Measurements from ENCODE around the gene PSMC2.

Gene PSMC2

GRCh38 chr7:103418241-103418640 lies 70.8 kb downstream of the PSMC2 start:
- no peak for FAIRE-seq
- TF ChIP-seq PAX5 (IDR thresholded peaks at IDR 0.05; ENCODE audit: insufficient read depth, low read length, severe bottlenecking) (no peak), POLR2A (IDR thresholded peaks at IDR 0.05; ENCODE audit: low read depth, low read length) (no peak)
- DNase-seq (ENCODE audit: insufficient read length, low spot score), result no peak

Measured in GM12891 (cell line).